Gastrocnemius medialis (tissue), 4 donors: Measurements from ENCODE around the gene CCDC197. TPM values are rescaled to one million over a fixed set of nuclear protein-coding genes. Genes with fewer than 3 reads are reported as not detected.

ENCODE experiments used
- ATAC-seq, 2 donors: fragments of 150-250 bp; one replicate each; pipeline ENCODE4 v1.9.1; 2016
- DNase-seq, 2 donors: peaks; one replicate each; pipeline ENCODE4 v3.0.0-alpha.2; 2019
- H3K27ac ChIP-seq, 4 donors: fragments of 200-600 bp; sonication (generic); 1 replicate in 1 of 4; 2 replicates in 3 of 4; pipeline ENCODE4 v1.5.1; 2016 to 2018; ENCODE audit warnings: mild to moderate bottlenecking in 2 of 4, moderate library complexity in 1 of 4
- H3K27me3 ChIP-seq, 3 donors: fragments of 200-600 bp; sonication (generic) in 2 of 3; 1 replicate in 1 of 3; 2 replicates in 2 of 3; pipeline versions ENCODE4 v1.5.1 to v1.6.0; 2016 to 2019; ENCODE audit warnings: mild to moderate bottlenecking in 1 of 3, moderate library complexity in 1 of 3
- H3K36me3 ChIP-seq, 2 donors: fragments of 200-600 bp; sonication (generic) in 1 of 2; one replicate each; pipeline ENCODE4 v1.5.1; 2017 to 2018
- H3K4me1 ChIP-seq, 2 donors: fragments of 200-600 bp; sonication (generic) in 1 of 2; one replicate each; pipeline ENCODE4 v1.5.1; 2016 to 2017; ENCODE audit warnings: mild to moderate bottlenecking in 2 of 2
- H3K4me3 ChIP-seq, 4 donors: fragments of 200-600 bp; sonication (generic) in 3 of 4; 1 replicate in 1 of 4; 2 replicates in 3 of 4; pipeline ENCODE4 v1.5.1; 2016 to 2019; ENCODE audit warnings: mild to moderate bottlenecking in 2 of 4
- H3K9me3 ChIP-seq, 3 donors: fragments of 200-600 bp; sonication (generic) in 2 of 3; 1 replicate in 1 of 3; 2 replicates in 2 of 3; pipeline ENCODE4 v1.5.1; 2016 to 2019
- POLR2A ChIP-seq, 2 donors: fragments of 450-650 bp; IDR thresholded peaks; one replicate each; pipeline ENCODE4 v1.6.1; 2017; ENCODE audit warnings: antibody characterized with exemption in 2 of 2, mild to moderate bottlenecking in 2 of 2, moderate library complexity in 2 of 2
- in situ Hi-C, 4 donors: fragments of 200-750 bp; cut with MboI; loops; one replicate each; pipeline versions ENCODE4 v1.15.0 to v1.8.0; 2017; ENCODE audit warnings: low sequenced_read_pairs in 4 of 4
- intact Hi-C: fragments of 100-400 bp; cut with DNase I; formaldehyde crosslinking; loops from one replicate; pipeline ENCODE4 v1.15.1; 2023; ENCODE audit warnings: low total_unique reads
- total RNA-seq, 4 donors: library from RNA; depleted of rRNA; stranded (reverse); fragments of >200 nt; gene quantifications; one replicate each; pipeline versions ENCODE4 v1.1.0 to v1.2.3, GENCODE V29; 2016
- TF ChIP-seq, protein P1 (sequence below), 5 experiments: fragments of 450-650 bp in 3 of 5; fragments of 200-600 bp in 2 of 5; sonication (generic) in 2 of 5; IDR thresholded peaks in 4 of 5; conservative IDR thresholded peaks in 1 of 5; 1 replicate in 4 of 5; 2 replicates in 1 of 5; pipeline ENCODE4 v1.5.1; 2016 to 2019; ENCODE audit warnings: antibody characterized with exemption in 5 of 5, mild to moderate bottlenecking in 3 of 5, moderate library complexity in 3 of 5

The CCDC197 gene
- total RNA-seq, 4 donors from 2014 or later = 0.56 to 0.61 TPM; not detected in 2

- ATAC-seq = no peak
- Histone ChIP-seq H3K4me3 (peak overlapping the region in 2 of 4 donors; percentile 1 to 15), H3K27me3 (no peaks in the 10 kb centered on the region), H3K4me1 (peaks cover 52 to 53% of the 10 kb centered on the region in 2 donors), H3K36me3 (no peaks in the 10 kb centered on the region), H3K27ac (peak overlapping the region; percentile 97 to 100 (median 97)), H3K9me3 (no peaks in the 10 kb centered on the region)
- intact Hi-C loops (loop anchor here (5.0 kb wide), 1 partner anchor 39 kb away; no protein-coding TSS in a partner anchor), in situ Hi-C loops (loop anchor here in 2 of 4 donors (5.0 to 10.0 kb wide), 2 partner anchors 51 to 54 kb away; no protein-coding TSS in a partner anchor)
- DNase-seq = no peak
- TF ChIP-seq POLR2A (IDR thresholded peaks at IDR 0.05) = no peak
- TF ChIP-seq, protein P1, sequence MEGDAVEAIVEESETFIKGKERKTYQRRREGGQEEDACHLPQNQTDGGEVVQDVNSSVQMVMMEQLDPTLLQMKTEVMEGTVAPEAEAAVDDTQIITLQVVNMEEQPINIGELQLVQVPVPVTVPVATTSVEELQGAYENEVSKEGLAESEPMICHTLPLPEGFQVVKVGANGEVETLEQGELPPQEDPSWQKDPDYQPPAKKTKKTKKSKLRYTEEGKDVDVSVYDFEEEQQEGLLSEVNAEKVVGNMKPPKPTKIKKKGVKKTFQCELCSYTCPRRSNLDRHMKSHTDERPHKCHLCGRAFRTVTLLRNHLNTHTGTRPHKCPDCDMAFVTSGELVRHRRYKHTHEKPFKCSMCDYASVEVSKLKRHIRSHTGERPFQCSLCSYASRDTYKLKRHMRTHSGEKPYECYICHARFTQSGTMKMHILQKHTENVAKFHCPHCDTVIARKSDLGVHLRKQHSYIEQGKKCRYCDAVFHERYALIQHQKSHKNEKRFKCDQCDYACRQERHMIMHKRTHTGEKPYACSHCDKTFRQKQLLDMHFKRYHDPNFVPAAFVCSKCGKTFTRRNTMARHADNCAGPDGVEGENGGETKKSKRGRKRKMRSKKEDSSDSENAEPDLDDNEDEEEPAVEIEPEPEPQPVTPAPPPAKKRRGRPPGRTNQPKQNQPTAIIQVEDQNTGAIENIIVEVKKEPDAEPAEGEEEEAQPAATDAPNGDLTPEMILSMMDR (IDR thresholded peaks at IDR 0.05 in 4 of 5, conservative IDR thresholded peaks at IDR 0.05 in 1 of 5) = no peak
These were observed 888 bp upstream of the CCDC197 start for GRCh38 chr14:93996130-93996695.

GRCh38 chr14:93997916-93998870 lies 1.1 kb downstream of the CCDC197 start:
- H3K36me3 ChIP-seq = no peaks in the 10 kb centered on the region
- no peak overlapping the region for H3K4me3 ChIP-seq
- DNase-seq = peak; percentile 54 to 88
- H3K9me3 ChIP-seq = no peaks in the 10 kb centered on the region
- in situ Hi-C loops = loop anchor here in 2 of 4 donors (5.0 to 10.0 kb wide), 2 partner anchors 53 to 56 kb away; no protein-coding TSS in a partner anchor
- ATAC-seq = peak; percentile 18 to 42
- peaks cover 53 to 61% of the 10 kb centered on the region in 2 donors for H3K4me1 ChIP-seq
- intact Hi-C loops = loop anchor here (5.0 kb wide), 1 partner anchor 41 kb away; no protein-coding TSS in a partner anchor
- H3K27me3 ChIP-seq = no peaks in the 10 kb centered on the region
- H3K27ac ChIP-seq = peak overlapping the region; percentile 97 to 100 (median 97)
- TF ChIP-seq, protein P1 (IDR thresholded peaks at IDR 0.05 in 4 of 5, conservative IDR thresholded peaks at IDR 0.05 in 1 of 5) = no peak
- TF ChIP-seq POLR2A (IDR thresholded peaks at IDR 0.05) = peak in 1 of 2 donors; percentile 30

- H3K4me1 ChIP-seq = peaks cover 53 to 59% of the 10 kb centered on the region in 2 donors
- no peaks in the 10 kb centered on the region for H3K9me3 ChIP-seq
- DNase-seq (peak in 1 of 2 donors; percentile 41), ATAC-seq (no peak)
- no peaks in the 10 kb centered on the region for H3K27me3 ChIP-seq
- H3K4me3 ChIP-seq = no peak overlapping the region
- no peaks in the 10 kb centered on the region for H3K36me3 ChIP-seq
- intact Hi-C loops = loop anchor here (5.0 kb wide), 1 partner anchor 42 kb away; no protein-coding TSS in a partner anchor
- in situ Hi-C loops = loop anchor here in 2 of 4 donors (5.0 to 10.0 kb wide), 2 partner anchors 54 to 57 kb away; no protein-coding TSS in a partner anchor
- TF ChIP-seq POLR2A (IDR thresholded peaks at IDR 0.05) = no peak
- TF ChIP-seq, protein P1 (IDR thresholded peaks at IDR 0.05 in 4 of 5, conservative IDR thresholded peaks at IDR 0.05 in 1 of 5) = no peak
- H3K27ac ChIP-seq = peak overlapping the region; percentile 97 to 100 (median 97)
These were observed 1.8 kb downstream of the CCDC197 start for GRCh38 chr14:93998871-93999403.

DNA sequence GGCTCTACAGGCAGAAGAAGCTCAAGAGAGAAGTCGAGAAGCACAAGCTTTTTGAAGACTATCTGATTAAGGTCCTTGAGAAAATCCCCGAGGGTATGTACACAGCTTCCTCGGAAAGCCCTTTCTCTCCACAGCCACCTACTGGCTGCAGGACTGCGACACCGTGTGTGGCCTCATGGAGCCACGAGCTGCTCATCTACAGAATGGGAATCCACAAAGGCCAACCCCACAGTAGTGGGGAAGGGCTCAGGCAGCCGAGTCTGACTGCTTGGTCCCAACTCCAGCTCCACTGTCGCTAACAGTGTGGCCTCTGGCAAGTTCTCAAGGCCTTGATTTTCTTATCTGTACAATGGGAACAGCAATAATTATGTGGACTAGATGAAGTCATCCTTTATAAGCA lies 2.5 kb downstream of the CCDC197 start:
- DNase-seq (no peak), ATAC-seq (no peak)
- Histone ChIP-seq H3K4me1 (peaks cover 49 to 53% of the 10 kb centered on the region in 2 donors), H3K27ac (peak overlapping the region; percentile 97 to 100 (median 97)), H3K27me3 (no peaks in the 10 kb centered on the region), H3K9me3 (no peaks in the 10 kb centered on the region), H3K4me3 (no peak overlapping the region), H3K36me3 (no peaks in the 10 kb centered on the region)
- intact Hi-C loops (loop anchor here (5.0 kb wide), 1 partner anchor 42 kb away; no protein-coding TSS in a partner anchor), in situ Hi-C loops (loop anchor here in 2 of 4 donors (5.0 to 10.0 kb wide), 2 partner anchors 55 to 57 kb away; no protein-coding TSS in a partner anchor)
- TF ChIP-seq, protein P1 (IDR thresholded peaks at IDR 0.05 in 4 of 5, conservative IDR thresholded peaks at IDR 0.05 in 1 of 5) = no peak
- no peak for TF ChIP-seq POLR2A (IDR thresholded peaks at IDR 0.05)
